Heart left ventricle (tissue), 16 donors: Measurements from ENCODE around the gene TNS3. TPM values are rescaled to one million over a fixed set of nuclear protein-coding genes. Genes with fewer than 3 reads are reported as not detected.

Source experiments
- ATAC-seq, 4 donors: fragments of 200-7000 bp; cut with Tn5 transposase; one replicate each; pipeline ENCODE4 v1.9.1; 2020 to 2022; ENCODE audit warnings: moderate library complexity in 4 of 4, mild to moderate bottlenecking in 3 of 4, moderate number of reproducible peaks in 1 of 4
- DNase-seq, 5 donors: peaks; one replicate each; pipeline ENCODE4 v3.0.0-alpha.2; 2020
- H3K27ac ChIP-seq, 12 donors: fragments of 200-600 bp; sonication (generic) in 4 of 12; one replicate each; pipeline versions ENCODE4 v1.5.0 to v1.8.0; 2016 to 2022; ENCODE audit warnings: mild to moderate bottlenecking in 2 of 12
- H3K27me3 ChIP-seq, 9 donors: fragments of 200-600 bp; sonication (generic) in 2 of 9; one replicate each; pipeline versions ENCODE4 v1.5.1 to v1.8.0; 2016 to 2022; ENCODE audit warnings: mild to moderate bottlenecking in 3 of 9
- H3K36me3 ChIP-seq, 9 donors: fragments of 200-600 bp; sonication (generic) in 2 of 9; one replicate each; pipeline versions ENCODE4 v1.5.0 to v1.8.0; 2018 to 2022; ENCODE audit warnings: mild to moderate bottlenecking in 2 of 9
- H3K4me1 ChIP-seq, 12 donors: fragments of 200-600 bp; sonication (generic) in 4 of 12; one replicate each; pipeline versions ENCODE4 v1.5.0 to v1.8.0; 2016 to 2022; ENCODE audit warnings: mild to moderate bottlenecking in 3 of 12
- H3K4me3 ChIP-seq, 12 donors: fragments of 200-600 bp; sonication (generic) in 4 of 12; one replicate each; pipeline versions ENCODE4 v1.5.0 to v1.8.0; 2017 to 2022; ENCODE audit warnings: mild to moderate bottlenecking in 9 of 12, moderate library complexity in 4 of 12
- H3K9me3 ChIP-seq, 12 donors: fragments of 200-600 bp; sonication (generic) in 4 of 12; one replicate each; pipeline versions ENCODE4 v1.5.0 to v1.8.0; 2016 to 2022; ENCODE audit warnings: mild to moderate bottlenecking in 1 of 12
- CTCF ChIP-seq, 12 donors: fragments of 200-600 bp; sonication (generic) in 4 of 12; IDR thresholded peaks; one replicate each; pipeline versions ENCODE4 v1.5.0 to v1.8.0; 2018 to 2022; ENCODE audit warnings: antibody characterized with exemption in 12 of 12, mild to moderate bottlenecking in 5 of 12
- POLR2A ChIP-seq, 2 donors: fragments of 450-650 bp; IDR thresholded peaks; one replicate each; pipeline ENCODE4 v1.6.1; 2017; ENCODE audit warnings: antibody characterized with exemption in 2 of 2, mild to moderate bottlenecking in 2 of 2, moderate library complexity in 2 of 2
- WGBS, 4 donors: extraction: QIAGEN DNeasy Blood & Tissue Kit in 2 of 4; methylation state at CpG; one replicate each; pipeline versions ENCODE4 v1.1.5 to v1.1.7; 2013 to 2018; 5-methylcytosine and 5-hydroxymethylcytosine counted together
- intact Hi-C, 10 donors: fragments of 100-400 bp; cut with DNase I; formaldehyde crosslinking; loops; one replicate each; pipeline versions ENCODE4 v1.11.1 to v1.14.2; 2022
- polyA plus RNA-seq, 2 donors: library from polyadenylated mRNA; stranded (reverse); fragments of 200-250 nt; gene quantifications; one replicate each; pipeline ENCODE4 v1.2.3, GENCODE V29; 2013
- total RNA-seq, 9 donors: library from RNA; depleted of rRNA in 2 of 9; stranded (reverse); fragments of >200 nt in 2 of 9; fragmentation: NEBNext Ultra II Directional in 3 of 9; extraction: Animal tissue kit (Norgen Biotek cat#: 25700) in 3 of 9; gene quantifications; one replicate each; pipeline versions ENCODE4 v1.1.0 to v1.2.4, GENCODE V29; 2016 to 2023
- donor health status: ischemic (EF 13 %, LVEDD 7.1; RV severe dilation, severe dysfunction).
- donor health status: healthy with polysubstance abuse.
- donor health status: DM: no; HTN: yes; CAD: no.
- donor health status: DM: no; HTN: no; CAD: no.
- donor health status: ischemic (EF 25% LVEDD 6.9; RV normal size, moderate dysfunction).
- donor health status: ischemic (EF 25% LVEDD 5.7; RV mildly dilated, moderate dysfunction).
- donor health status: healthy.
- donor health status: DM: yes; HTN: yes; CAD: no.
- donor health status: ischemic (EF 35%, LVEDD 5.7; RV mildly dilated, moderate dysfunction).
- donor health status: nonischemic (EF 11% LVEDD 7.7; RV severe dilation, severe dysfunction).
- donor health status: DM: yes; HTN: yes; CAD: no.
- donor health status: PGD.
- donor health status: ischemic (EF 29% LVEDD 5.4; RV normal size, mild dysfunction).
- donor health status: nonischemic (EF 23%, LVEDD 6.1; RV moderate dilation, normal function).

Gene TNS3
- total and polyA plus RNA-seq, 11 donors = 10.1 to 116 (median 32.7) TPM

DNA sequence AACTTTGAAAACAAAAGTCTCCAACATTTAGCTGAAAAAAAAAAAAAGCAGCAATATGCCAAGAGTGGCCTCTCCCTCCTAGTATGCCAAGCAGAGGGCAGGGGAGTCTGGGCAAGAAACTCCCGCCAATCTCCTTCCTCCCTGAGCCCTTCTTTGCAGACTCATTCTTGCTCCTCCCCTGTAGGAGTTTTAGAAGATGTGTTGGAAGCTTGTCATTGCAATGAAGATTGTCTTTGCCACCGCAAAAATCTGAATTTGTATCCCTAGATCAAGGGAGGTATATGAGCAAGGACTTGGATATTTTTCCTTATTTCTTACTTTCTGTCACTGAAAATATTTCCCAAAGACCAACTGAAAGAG is 2.6 kb upstream of the TNS3 start:
- no peaks in the 10 kb centered on the region for H3K36me3 ChIP-seq
- H3K27ac ChIP-seq = no peak overlapping the region
- no peaks in the 10 kb centered on the region for H3K27me3 ChIP-seq
- H3K9me3 ChIP-seq = peaks cover 0 to 4% (median 0%) of the 10 kb centered on the region in 12 donors
- 87 to 95% (median 89%) methylated on average over 2 of the region's 2 CpGs for WGBS, 4 donors
- intact Hi-C loops = loop anchor here in 7 of 10 donors (5.0 to 10.0 kb wide), 5 partner anchors 140 to 230 kb away; no protein-coding TSS in a partner anchor
- TF ChIP-seq CTCF (IDR thresholded peaks at IDR 0.05) (no peak), POLR2A (IDR thresholded peaks at IDR 0.05) (no peak)
- ATAC-seq (no peak), DNase-seq (no peak)
- peaks cover 0 to 56% (median 20%) of the 10 kb centered on the region in 12 donors for H3K4me1 ChIP-seq
- no peak overlapping the region for H3K4me3 ChIP-seq

DNA sequence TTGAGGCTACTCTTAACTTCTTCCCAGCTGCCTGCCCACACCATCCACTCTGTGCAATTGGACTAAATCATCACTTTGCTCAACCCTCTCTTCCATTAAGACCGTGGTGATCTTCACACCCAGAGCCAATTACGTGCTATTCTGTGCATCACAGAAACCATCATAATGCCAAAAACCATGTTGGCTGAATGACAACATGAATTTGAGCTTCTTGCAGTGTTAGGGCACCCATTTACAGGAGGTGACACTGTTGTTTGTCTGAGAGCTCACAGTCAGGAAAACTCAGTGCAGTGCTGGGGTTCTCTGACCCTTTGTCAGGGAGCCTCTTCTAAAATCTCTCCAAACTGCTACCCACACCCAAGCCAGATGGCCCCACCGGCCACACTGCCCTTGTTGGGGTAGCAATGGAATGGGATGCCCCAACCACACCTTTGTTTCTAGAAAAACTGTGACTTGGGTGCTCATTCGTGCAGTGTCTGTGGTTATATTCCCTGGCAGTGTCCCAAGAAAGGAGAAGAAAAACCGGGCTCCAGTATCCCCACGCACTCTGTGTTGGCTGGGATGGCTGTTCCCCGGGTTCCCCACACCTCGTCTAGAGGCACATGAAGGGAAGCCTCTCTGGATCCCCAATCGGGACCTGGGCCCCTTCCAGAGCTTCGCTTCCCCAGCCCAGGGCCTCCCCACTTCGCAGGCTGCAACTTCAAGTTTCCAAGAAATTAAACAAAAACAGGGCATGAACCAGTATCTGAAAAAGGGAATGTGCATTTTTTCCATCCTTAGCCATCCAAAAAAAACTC is 2.0 kb upstream of the TNS3 start:
- no peak for ATAC-seq
- H3K36me3 ChIP-seq = no peaks in the 10 kb centered on the region
- no peak for TF ChIP-seq CTCF (IDR thresholded peaks at IDR 0.05)
- no peak for TF ChIP-seq POLR2A (IDR thresholded peaks at IDR 0.05)
- H3K9me3 ChIP-seq = peaks cover 0 to 4% (median 0%) of the 10 kb centered on the region in 12 donors
- intact Hi-C loops = loop anchor here in 7 of 10 donors (5.0 to 10.0 kb wide), 5 partner anchors 139 to 231 kb away; no protein-coding TSS in a partner anchor
- H3K27ac ChIP-seq = peak overlapping the region in 3 of 12 donors; percentile 9 to 81 (median 72)
- 80 to 83% (median 82%) methylated on average over 11 of the region's 11 CpGs for WGBS, 4 donors
- H3K4me3 ChIP-seq = no peak overlapping the region
- H3K4me1 ChIP-seq = peaks cover 3 to 62% (median 25%) of the 10 kb centered on the region in 12 donors
- no peak for DNase-seq
- H3K27me3 ChIP-seq = no peaks in the 10 kb centered on the region

- H3K36me3 ChIP-seq = no peaks in the 10 kb centered on the region
- 76 to 80% (median 79%) methylated on average over 15 of the region's 15 CpGs for WGBS, 4 donors
- TF ChIP-seq CTCF (IDR thresholded peaks at IDR 0.05) (no peak), POLR2A (IDR thresholded peaks at IDR 0.05) (no peak)
- H3K9me3 ChIP-seq = peaks cover 0 to 4% (median 0%) of the 10 kb centered on the region in 12 donors
- intact Hi-C loops = loop anchor here in 7 of 10 donors (5.0 to 10.0 kb wide), 5 partner anchors 138 to 232 kb away; no protein-coding TSS in a partner anchor
- no peaks in the 10 kb centered on the region for H3K27me3 ChIP-seq
- peak overlapping the region in 7 of 12 donors; percentile 66 to 93 (median 77) for H3K4me3 ChIP-seq
- DNase-seq = peak in 1 of 5 donors; percentile 43
- H3K27ac ChIP-seq = peak overlapping the region in 7 of 12 donors; percentile 1 to 81 (median 59)
- H3K4me1 ChIP-seq = peaks cover 3 to 71% (median 30%) of the 10 kb centered on the region in 12 donors
- ATAC-seq = peak in 2 of 4 donors; percentile 29 to 37
Measured at GRCh38 chr7:47582764-47583738, 1.1 kb upstream of the TNS3 start.
